Mesendoderm (in vitro differentiated cells): Measurements from ENCODE around the gene BSN.

ENCODE experiments used
- DNase-seq: peaks from one replicate; pipeline ENCODE4 v3.0.0; 2013
- H2AK5ac ChIP-seq: 2 replicates; pipeline ENCODE4 v1.6.1; 2013; ENCODE audit warnings: low read length, inconsistent platforms
- H2BK120ac ChIP-seq: 2 replicates; pipeline ENCODE4 v1.6.1; 2013; ENCODE audit warnings: low read depth, mild to moderate bottlenecking, low read length, moderate library complexity, mixed read lengths
- H2BK15ac ChIP-seq: replicated peaks from 2 replicates; pipeline ENCODE4 v1.6.1; 2013; ENCODE audit warnings: low read depth, mild to moderate bottlenecking, moderate library complexity
- H2BK5ac ChIP-seq: 2 replicates; pipeline ENCODE4 v1.6.1; 2013; ENCODE audit warnings: low read length, inconsistent platforms
- H3K18ac ChIP-seq: 2 replicates; pipeline ENCODE4 v1.6.1; 2013; ENCODE audit warnings: mild to moderate bottlenecking, low read length, mixed read lengths
- H3K23ac ChIP-seq: one replicate; pipeline ENCODE4 v1.6.1; 2013; ENCODE audit warnings: low read length
- H3K27ac ChIP-seq: 2 replicates; pipeline ENCODE4 v1.5.1; 2013; ENCODE audit warnings: low read depth, mild to moderate bottlenecking, inconsistent platforms, low read length, moderate library complexity
- H3K27me3 ChIP-seq: 2 replicates; pipeline ENCODE4 v1.6.1; 2013; ENCODE audit warnings: low read length, control low read depth, mild to moderate bottlenecking, inconsistent platforms; ENCODE audit not compliant: insufficient read depth, poor library complexity
- H3K36me3 ChIP-seq: 2 replicates; pipeline ENCODE4 v1.6.1; 2013; ENCODE audit warnings: low read length, inconsistent platforms; ENCODE audit not compliant: control insufficient read depth, insufficient read depth
- H3K4ac ChIP-seq: one replicate; pipeline ENCODE4 v1.6.1; 2013; ENCODE audit warnings: low read depth, mild to moderate bottlenecking, low read length, moderate library complexity
- H3K4me1 ChIP-seq: 2 replicates; pipeline ENCODE4 v1.6.1; 2013; ENCODE audit warnings: low read depth, low read length, inconsistent platforms; ENCODE audit not compliant: control insufficient read depth
- H3K4me2 ChIP-seq: 2 replicates; pipeline ENCODE4 v1.6.1; 2013; ENCODE audit warnings: low read length
- H3K4me3 ChIP-seq: 2 replicates; pipeline ENCODE4 v1.5.1; 2013; ENCODE audit warnings: mild to moderate bottlenecking, low read length
- H3K56ac ChIP-seq: one replicate; pipeline ENCODE4 v1.6.1; 2013; ENCODE audit warnings: low read length
- H3K79me1 ChIP-seq: 2 replicates; pipeline ENCODE4 v1.6.1; 2013; ENCODE audit warnings: low read length, inconsistent platforms
- H3K79me2 ChIP-seq: 2 replicates; pipeline ENCODE4 v1.6.1; 2013; ENCODE audit warnings: mild to moderate bottlenecking, low read length; ENCODE audit not compliant: control insufficient read depth, insufficient read depth
- H3K9ac ChIP-seq: 2 replicates; pipeline ENCODE4 v1.6.1; 2013; ENCODE audit warnings: low read length, inconsistent platforms
- H4K5ac ChIP-seq: one replicate; pipeline ENCODE4 v1.6.1; 2013; ENCODE audit warnings: low read length
- H4K8ac ChIP-seq: one replicate; pipeline ENCODE4 v1.6.1; 2013; ENCODE audit warnings: low read depth, mild to moderate bottlenecking, control low read depth, low read length, moderate library complexity
- WGBS: extraction: QIAGEN DNeasy Blood & Tissue Kit; methylation state at CpG from one replicate; pipeline ENCODE4 v1.1.7; 2013; ENCODE audit warnings: low lambda C conversion rate, missing lambda C conversion rate; ENCODE audit not compliant: insufficient coverage; ENCODE audit errors: extremely low coverage; 5-methylcytosine and 5-hydroxymethylcytosine counted together

The BSN gene

GRCh38 chr3:49671291-49672288, 117.3 kb downstream of the BSN start:
- Histone ChIP-seq H2BK5ac (no peak overlapping the region), H4K8ac (no peak overlapping the region), H3K56ac (no peak overlapping the region), H3K9ac (peak overlapping the region; percentile 33), H3K23ac (no peak overlapping the region), H3K36me3 (peaks cover 3% of the 10 kb centered on the region), H2BK120ac (no peak overlapping the region), H4K5ac (no peak overlapping the region), H3K27me3 (no peaks in the 10 kb centered on the region), H3K27ac (no peak overlapping the region), H2BK15ac (no peak overlapping the region), H3K4me2 (no peak overlapping the region), H3K79me1 (peaks cover 17% of the 10 kb centered on the region), H3K4me1 (peaks cover 6% of the 10 kb centered on the region), H3K4me3 (no peak overlapping the region), H3K79me2 (peaks cover 10% of the 10 kb centered on the region), H3K18ac (no peak overlapping the region), H2AK5ac (no peak overlapping the region), H3K4ac (no peak overlapping the region)
- no CpG with 5 or more reads among the region's 11 CpGs for WGBS
- peak; percentile 87 for DNase-seq

GRCh38 chr3:49673121-49673714, 118.9 kb downstream of the BSN start:
- H3K4me3 ChIP-seq: peak overlapping the region; percentile 75
- H3K56ac ChIP-seq: peak overlapping the region; percentile 92
- H3K4ac ChIP-seq: peak overlapping the region; percentile 61
- peak overlapping the region; percentile 45 for H2BK5ac ChIP-seq
- WGBS: no CpG with 5 or more reads among the region's 17 CpGs
- H3K9ac ChIP-seq: peak overlapping the region; percentile 89
- H4K8ac ChIP-seq: peak overlapping the region; percentile 78
- peaks cover 10% of the 10 kb centered on the region for H3K79me2 ChIP-seq
- no peak overlapping the region for H2BK15ac ChIP-seq
- peak overlapping the region; percentile 69 for H3K18ac ChIP-seq
- peaks cover 17% of the 10 kb centered on the region for H3K79me1 ChIP-seq
- H3K27ac ChIP-seq: peak overlapping the region; percentile 91
- peaks cover 6% of the 10 kb centered on the region for H3K4me1 ChIP-seq
- peaks cover 4% of the 10 kb centered on the region for H3K36me3 ChIP-seq
- no peak overlapping the region for H4K5ac ChIP-seq
- DNase-seq: peak; percentile 51
- no peak overlapping the region for H2BK120ac ChIP-seq
- peak overlapping the region; percentile 51 for H3K4me2 ChIP-seq
- H3K23ac ChIP-seq: no peak overlapping the region
- no peaks in the 10 kb centered on the region for H3K27me3 ChIP-seq
- peak overlapping the region; percentile 3 for H2AK5ac ChIP-seq

- no peak within 1 kb of the TSS for H4K5ac ChIP-seq
- H3K4me2 ChIP-seq: peak within 1 kb of the TSS; percentile 86
- H3K4me3 ChIP-seq: peak within 1 kb of the TSS; percentile 96
- peak; percentile 98 for DNase-seq
- H3K4ac ChIP-seq: peak within 1 kb of the TSS; percentile 61
- H3K27ac ChIP-seq: peak within 1 kb of the TSS; percentile 91
- peaks cover 17% of the 10 kb centered on the region for H3K79me1 ChIP-seq
- no CpG with 5 or more reads among the region's 71 CpGs for WGBS
- H2BK15ac ChIP-seq: no peak within 1 kb of the TSS
- peak within 1 kb of the TSS; percentile 78 for H4K8ac ChIP-seq
- H3K56ac ChIP-seq: peak within 1 kb of the TSS; percentile 98
- no peaks in the 10 kb centered on the region for H3K27me3 ChIP-seq
- H3K18ac ChIP-seq: peak within 1 kb of the TSS; percentile 69
- peak within 1 kb of the TSS; percentile 94 for H3K9ac ChIP-seq
- H3K36me3 ChIP-seq: peaks cover 6% of the 10 kb centered on the region
- peaks cover 6% of the 10 kb centered on the region for H3K4me1 ChIP-seq
- H3K23ac ChIP-seq: no peak within 1 kb of the TSS
- H2BK5ac ChIP-seq: peak within 1 kb of the TSS; percentile 45
- no peak within 1 kb of the TSS for H2BK120ac ChIP-seq
- H2AK5ac ChIP-seq: peak within 1 kb of the TSS; percentile 3
- H3K79me2 ChIP-seq: peaks cover 10% of the 10 kb centered on the region
Measured at GRCh38 chr3:49673715-49674496, 119.6 kb downstream of the BSN start, which contains the start of gene APEH. Gene APEH (plus strand): TSS chr3:49674351. CDS start chr3:49674402, 51 bp downstream.

- Histone ChIP-seq H3K79me1 (peaks cover 17% of the 10 kb centered on the region), H3K18ac (peak overlapping the region; percentile 11), H3K27me3 (no peaks in the 10 kb centered on the region), H3K79me2 (peaks cover 10% of the 10 kb centered on the region), H3K4me3 (peak overlapping the region; percentile 96), H3K4me1 (peaks cover 6% of the 10 kb centered on the region), H3K4ac (no peak overlapping the region), H3K4me2 (peak overlapping the region; percentile 86), H2BK5ac (no peak overlapping the region), H4K8ac (no peak overlapping the region), H2BK120ac (no peak overlapping the region), H3K36me3 (peaks cover 8% of the 10 kb centered on the region), H3K27ac (no peak overlapping the region), H3K23ac (no peak overlapping the region), H2AK5ac (no peak overlapping the region), H3K56ac (peak overlapping the region; percentile 98), H4K5ac (no peak overlapping the region), H3K9ac (peak overlapping the region; percentile 94), H2BK15ac (no peak overlapping the region)
- no peak for DNase-seq
- no CpG with 5 or more reads among the region's 34 CpGs for WGBS
Measured at GRCh38 chr3:49674497-49674983, 120.3 kb downstream of the BSN start.

GRCh38 chr3:49675912-49676311, 121.6 kb downstream of the BSN start:
- H3K4me3 ChIP-seq: no peak overlapping the region
- H3K56ac ChIP-seq: no peak overlapping the region
- no peak overlapping the region for H3K18ac ChIP-seq
- H3K4me1 ChIP-seq: peaks cover 6% of the 10 kb centered on the region
- H3K4me2 ChIP-seq: no peak overlapping the region
- no peak overlapping the region for H3K27ac ChIP-seq
- no peak overlapping the region for H2BK5ac ChIP-seq
- H3K4ac ChIP-seq: no peak overlapping the region
- H3K79me1 ChIP-seq: peaks cover 17% of the 10 kb centered on the region
- H3K23ac ChIP-seq: no peak overlapping the region
- H3K36me3 ChIP-seq: peaks cover 13% of the 10 kb centered on the region
- H4K5ac ChIP-seq: no peak overlapping the region
- peaks cover 10% of the 10 kb centered on the region for H3K79me2 ChIP-seq
- H3K9ac ChIP-seq: no peak overlapping the region
- no CpG with 5 or more reads among the region's 11 CpGs for WGBS
- no peak overlapping the region for H2AK5ac ChIP-seq
- H2BK15ac ChIP-seq: no peak overlapping the region
- no peaks in the 10 kb centered on the region for H3K27me3 ChIP-seq
- H2BK120ac ChIP-seq: no peak overlapping the region
- no peak overlapping the region for H4K8ac ChIP-seq
- DNase-seq: no peak
